ENCODE data around the gene ARMH2. TPM values are rescaled to one million over a fixed set of nuclear protein-coding genes. Genes with fewer than 3 reads are reported as not detected.

ARMH2 gene
- total RNA-seq, 1 experiment from 2014 or later = not detected

DNA sequence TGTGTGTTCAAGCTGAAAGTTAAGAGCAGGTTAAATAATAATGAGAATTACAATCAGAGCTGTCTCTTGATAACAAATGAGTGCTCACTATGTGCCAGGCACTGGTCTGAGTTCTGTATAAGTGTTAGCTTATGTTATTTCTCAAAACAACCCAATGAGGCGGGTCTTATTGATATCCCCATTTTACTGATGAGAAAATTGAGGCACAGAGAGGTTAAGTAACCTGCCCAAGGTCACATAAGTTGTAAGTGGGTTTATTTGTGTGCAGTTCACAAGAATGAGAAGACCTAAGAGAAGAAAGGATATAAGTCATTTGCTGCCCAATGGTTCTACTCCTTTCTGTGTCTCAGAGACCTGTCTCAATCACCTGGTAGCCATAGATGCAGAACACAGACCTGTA, 34.1 kb upstream of the ARMH2 start:
- ATAC-seq = no peak
- Histone ChIP-seq H3K4me3 (replicated peaks in 1 of 2; ENCODE audit: low read depth in 1 of 2, low read length in 2 of 2) (no peak overlapping the region), H4K20me1 (ENCODE audit: insufficient read depth) (no peaks in the 10 kb centered on the region), H3K36me3 (ENCODE audit: control insufficient read depth in 1 of 2, insufficient read depth in 2 of 2, low read length in 2 of 2) (no peaks in the 10 kb centered on the region), H3K79me2 (ENCODE audit: insufficient read depth, low read length) (no peaks in the 10 kb centered on the region), H3K9ac (ENCODE audit: low read length) (no peak overlapping the region), H3K9me3 (ENCODE audit: control insufficient read depth in 1 of 2, insufficient read depth in 1 of 2, low read depth in 1 of 2, low read length in 2 of 2) (no peaks in the 10 kb centered on the region), H3K9me2 (ENCODE audit: insufficient read depth) (no peaks in the 10 kb centered on the region), H3K4me1 (ENCODE audit: control insufficient read depth in 1 of 2, insufficient read depth in 2 of 2, low read length in 2 of 2) (no peaks in the 10 kb centered on the region), H3K27ac (ENCODE audit: low read depth, low read length) (no peak overlapping the region), H3K27me3 (ENCODE audit: insufficient read depth, low read length) (no peaks in the 10 kb centered on the region), H2AFZ (ENCODE audit: low read depth, low read length, poor library complexity, severe bottlenecking) (no peak overlapping the region), H3K4me2 (ENCODE audit: low read length) (no peak overlapping the region)
- no peak for DNase-seq (ENCODE audit: low read depth, low spot score)
- ChIA-PET CTCF (no interaction called here), RAD21 (ENCODE audit: low non-redundant PET in 1 of 2, low total read pairs in 2 of 2, uncharacterized antibody in 2 of 2, unreplicated experiment in 2 of 2) (no interaction called here), POLR2A (no interaction called here)
- TF ChIP-seq EZH2phosphoT487 (IDR thresholded peaks at IDR 0.05; ENCODE audit: borderline replicate concordance) = no peak
- TF ChIP-seq, protein P1, sequence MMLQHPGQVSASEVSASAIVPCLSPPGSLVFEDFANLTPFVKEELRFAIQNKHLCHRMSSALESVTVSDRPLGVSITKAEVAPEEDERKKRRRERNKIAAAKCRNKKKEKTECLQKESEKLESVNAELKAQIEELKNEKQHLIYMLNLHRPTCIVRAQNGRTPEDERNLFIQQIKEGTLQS (IDR thresholded peaks at IDR 0.05) = no peak
- no peak for TF ChIP-seq TCF7L2 (IDR thresholded peaks at IDR 0.05; ENCODE audit: borderline replicate concordance, extremely low read depth, insufficient read depth, insufficient read length)
- no peak for TF ChIP-seq EZH2 (IDR thresholded peaks at IDR 0.05)
- TF ChIP-seq SRF (IDR thresholded peaks at IDR 0.05; ENCODE audit: low read depth) = no peak
- no peak for TF ChIP-seq SIN3A (IDR thresholded peaks at IDR 0.05; ENCODE audit: low read depth)
- no peak for TF ChIP-seq ZNF274 (IDR thresholded peaks at IDR 0.05; ENCODE audit: low read depth, low read length)
- no peak for TF ChIP-seq YY1 (IDR thresholded peaks at IDR 0.05; ENCODE audit: extremely low read depth, insufficient replicate concordance, low read depth, low read length)
- TF ChIP-seq, protein P2, sequence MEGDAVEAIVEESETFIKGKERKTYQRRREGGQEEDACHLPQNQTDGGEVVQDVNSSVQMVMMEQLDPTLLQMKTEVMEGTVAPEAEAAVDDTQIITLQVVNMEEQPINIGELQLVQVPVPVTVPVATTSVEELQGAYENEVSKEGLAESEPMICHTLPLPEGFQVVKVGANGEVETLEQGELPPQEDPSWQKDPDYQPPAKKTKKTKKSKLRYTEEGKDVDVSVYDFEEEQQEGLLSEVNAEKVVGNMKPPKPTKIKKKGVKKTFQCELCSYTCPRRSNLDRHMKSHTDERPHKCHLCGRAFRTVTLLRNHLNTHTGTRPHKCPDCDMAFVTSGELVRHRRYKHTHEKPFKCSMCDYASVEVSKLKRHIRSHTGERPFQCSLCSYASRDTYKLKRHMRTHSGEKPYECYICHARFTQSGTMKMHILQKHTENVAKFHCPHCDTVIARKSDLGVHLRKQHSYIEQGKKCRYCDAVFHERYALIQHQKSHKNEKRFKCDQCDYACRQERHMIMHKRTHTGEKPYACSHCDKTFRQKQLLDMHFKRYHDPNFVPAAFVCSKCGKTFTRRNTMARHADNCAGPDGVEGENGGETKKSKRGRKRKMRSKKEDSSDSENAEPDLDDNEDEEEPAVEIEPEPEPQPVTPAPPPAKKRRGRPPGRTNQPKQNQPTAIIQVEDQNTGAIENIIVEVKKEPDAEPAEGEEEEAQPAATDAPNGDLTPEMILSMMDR (IDR thresholded peaks at IDR 0.05 in 2 of 3, conservative IDR thresholded peaks at IDR 0.05 in 1 of 3; ENCODE audit: borderline replicate concordance in 1 of 3, insufficient read depth in 1 of 3, low read depth in 2 of 3, low read length in 2 of 3) = no peak
- TF ChIP-seq POLR2A (IDR thresholded peaks at IDR 0.05; ENCODE audit: borderline replicate concordance, extremely low read depth, insufficient read depth, insufficient read length) = no peak
- TF ChIP-seq POLR2AphosphoS5 (IDR thresholded peaks at IDR 0.05; ENCODE audit: low read depth, low read length) = no peak
- no peak for TF ChIP-seq RAD21 (IDR thresholded peaks at IDR 0.05; ENCODE audit: low read depth)
- TF ChIP-seq FOSL1 (IDR thresholded peaks at IDR 0.05; ENCODE audit: low read depth) = no peak
- TF ChIP-seq, protein P3, sequence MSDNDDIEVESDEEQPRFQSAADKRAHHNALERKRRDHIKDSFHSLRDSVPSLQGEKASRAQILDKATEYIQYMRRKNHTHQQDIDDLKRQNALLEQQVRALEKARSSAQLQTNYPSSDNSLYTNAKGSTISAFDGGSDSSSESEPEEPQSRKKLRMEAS (IDR thresholded peaks at IDR 0.05) = no peak
- TF ChIP-seq CBX3 (IDR thresholded peaks at IDR 0.05; ENCODE audit: low read depth) = no peak
- TF ChIP-seq ELF1 (IDR thresholded peaks at IDR 0.05; ENCODE audit: borderline replicate concordance, low read depth) = no peak
- no peak for TF ChIP-seq CEBPB (IDR thresholded peaks at IDR 0.05; ENCODE audit: low read depth)
- no TSS peak for BruUV-seq (replicated peaks)
- intact Hi-C loops (cut with micrococcal nuclease) = no loop called here

Data from HCT116 (cell line).